IPS-18c (cell line): ENCODE data around the gene GZMH.
"Not testable (repeated sequence)": the region's sequence is repeated elsewhere in the genome, so short reads cannot be mapped to it uniquely, and the experiment has no call there.

ENCODE experiments used
- H3K4me3 ChIP-seq: 2 replicates; pipeline ENCODE4 v1.7.0; 2013; ENCODE audit warnings: low read depth, mild to moderate bottlenecking, low read length, moderate library complexity; ENCODE audit not compliant: insufficient read depth
- H3K9me3 ChIP-seq: one replicate; pipeline ENCODE4 v1.6.1; 2013; ENCODE audit warnings: mild to moderate bottlenecking, low read length, moderate library complexity; ENCODE audit not compliant: control insufficient read depth, insufficient read depth

The GZMH gene

GRCh38 chr14:24606297-24606696 is 3.2 kb downstream of the GZMH start:
- Histone ChIP-seq H3K9me3 (no peaks in the 10 kb centered on the region), H3K4me3 (no peak overlapping the region)

DNA sequence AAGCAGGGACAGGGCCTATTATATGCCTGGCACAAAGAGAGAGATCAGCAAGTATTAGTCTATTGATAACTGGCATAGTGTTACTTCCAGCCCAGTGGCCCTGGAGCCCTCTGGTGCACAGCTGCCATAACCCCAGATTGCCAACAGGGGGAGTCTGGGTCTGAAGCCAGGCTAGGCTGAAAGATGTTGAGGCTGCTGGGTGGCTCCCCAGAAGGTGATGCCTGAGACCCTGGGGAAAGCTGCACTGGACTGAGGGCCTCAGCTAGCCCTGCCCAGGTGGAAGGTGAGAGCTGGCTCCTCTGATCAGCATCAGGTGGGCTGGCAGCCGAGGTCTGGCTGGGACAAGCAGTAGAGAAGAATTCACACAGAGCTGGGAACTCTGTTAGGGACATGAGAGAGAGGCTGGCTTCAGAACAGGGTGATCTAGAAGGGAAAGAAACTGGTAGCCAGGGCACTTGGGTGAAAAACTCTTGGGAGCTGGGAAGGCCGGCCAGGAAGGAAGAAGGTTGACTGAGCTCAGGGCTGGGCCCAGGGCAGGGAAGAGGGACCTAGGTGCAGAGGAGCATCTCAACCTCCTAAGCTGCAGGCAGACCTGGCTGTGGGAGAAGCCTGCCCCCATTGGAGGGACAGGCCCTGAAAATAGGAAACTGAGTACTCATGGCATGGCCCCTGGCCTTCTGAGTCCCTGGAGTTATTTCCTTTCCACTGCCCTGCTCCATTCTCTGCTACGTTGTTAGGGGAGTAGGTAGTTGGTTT is 3.9 kb downstream of the GZMH start:
- Histone ChIP-seq H3K9me3 (no peaks in the 10 kb centered on the region), H3K4me3 (no peak overlapping the region)

GRCh38 chr14:24597403-24597802 is 12.1 kb downstream of the GZMH start:
- H3K9me3 ChIP-seq, result peaks cover 2% of the 10 kb centered on the region
- H3K4me3 ChIP-seq, result no peak overlapping the region

DNA sequence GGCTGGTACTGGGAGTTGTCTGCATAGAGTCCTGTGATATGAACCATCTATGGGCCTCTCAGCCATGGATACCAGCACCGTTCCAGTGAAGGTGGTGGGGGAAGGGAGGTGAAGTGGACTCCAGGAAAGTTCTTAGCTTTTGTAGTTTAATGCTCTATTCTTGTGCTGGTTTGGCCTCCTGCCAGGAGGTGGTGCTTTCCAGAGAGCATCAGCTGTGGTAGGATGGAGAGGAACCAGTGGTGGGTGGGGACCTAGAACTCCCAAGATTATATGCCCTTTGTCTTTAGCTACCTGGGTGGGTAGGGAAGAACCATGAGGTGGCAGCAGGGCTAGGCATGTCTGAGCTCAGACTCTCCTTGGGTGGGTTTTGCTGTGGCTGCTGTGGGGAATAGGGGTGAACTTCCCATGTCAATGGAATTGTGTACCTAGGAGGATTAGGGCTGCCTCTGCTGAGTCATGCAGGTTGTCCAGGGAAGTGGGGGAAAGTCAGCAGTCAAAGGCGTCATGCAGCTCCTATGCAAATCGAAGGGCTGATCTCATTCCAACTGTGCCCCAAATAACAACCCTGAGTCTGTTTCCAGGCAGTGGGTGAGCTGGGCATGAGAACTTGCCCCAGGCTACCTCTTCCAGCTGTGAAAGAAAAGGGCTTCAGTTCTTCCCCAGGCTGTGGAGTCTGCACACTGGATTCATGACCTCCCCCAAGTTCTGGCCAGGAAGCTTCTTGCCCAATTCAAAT is 14.2 kb downstream of the GZMH start:
- peaks cover 2% of the 10 kb centered on the region for H3K9me3 ChIP-seq
- H3K4me3 ChIP-seq, result no peak overlapping the region

DNA sequence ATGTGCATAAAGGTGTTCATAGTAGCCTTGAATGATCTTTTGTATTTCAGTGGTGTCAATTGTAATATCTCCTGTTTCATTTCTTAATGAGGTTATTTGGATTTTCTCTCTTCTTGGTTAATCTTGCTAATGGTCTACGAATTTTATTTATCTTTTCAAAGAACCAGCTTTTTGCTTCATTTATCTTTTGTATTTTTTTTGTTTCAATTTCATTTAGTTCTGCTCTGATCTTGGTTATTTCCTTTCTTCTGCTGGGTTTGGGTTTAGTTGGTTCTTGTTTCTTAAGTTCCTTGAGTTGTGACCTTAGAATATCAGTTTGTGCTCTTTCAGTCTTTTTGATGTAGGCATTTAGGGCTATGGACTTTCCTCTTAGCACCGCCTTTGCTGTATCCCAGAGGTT is 18.5 kb downstream of the GZMH start:
- not testable (repeated sequence) for H3K4me3 ChIP-seq, H3K9me3 ChIP-seq

GRCh38 chr14:24584402-24584801 is 25.1 kb downstream of the GZMH start:
- H3K4me3 ChIP-seq, H3K9me3 ChIP-seq: not testable (repeated sequence)

DNA sequence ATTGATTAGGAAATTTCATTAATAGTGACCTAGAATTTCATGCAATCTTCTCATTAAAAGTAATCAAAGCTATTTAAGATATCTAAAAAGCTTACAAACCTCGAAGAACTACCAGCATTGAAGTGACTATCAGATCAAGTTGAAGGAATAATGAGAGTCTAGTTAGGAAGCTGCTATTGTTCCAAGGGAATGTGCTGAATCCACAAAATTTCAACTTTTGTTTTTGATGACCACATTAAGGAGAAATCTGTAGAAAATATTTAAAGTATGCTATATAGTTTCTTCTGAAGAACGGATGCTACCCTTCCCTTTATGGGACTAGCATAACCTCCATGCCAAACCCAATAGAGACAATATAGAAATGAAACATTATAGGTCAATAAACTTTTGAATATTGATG is 30.9 kb downstream of the GZMH start:
- Histone ChIP-seq H3K9me3 (no peaks in the 10 kb centered on the region), H3K4me3 (no peak overlapping the region)

DNA sequence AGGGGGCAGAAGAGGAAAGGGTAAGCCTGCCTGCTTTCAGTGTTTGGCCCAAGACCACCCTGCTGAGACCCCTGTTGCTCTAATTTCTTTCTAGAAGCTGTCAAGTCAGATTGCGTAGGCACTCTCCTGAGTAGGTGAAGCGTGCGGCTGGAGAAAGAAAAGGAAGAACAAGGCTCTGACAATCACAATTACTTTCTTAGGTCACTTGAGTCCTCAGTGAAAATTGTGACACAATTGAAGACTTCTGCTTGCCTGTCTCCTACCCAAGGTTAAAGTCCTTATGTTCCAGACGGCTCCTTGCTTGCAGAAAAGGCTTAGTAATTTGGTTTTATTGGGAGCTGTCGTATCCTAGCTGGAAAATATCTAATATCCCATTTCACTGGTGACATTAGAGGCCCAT is 32.7 kb downstream of the GZMH start:
- no peaks in the 10 kb centered on the region for H3K9me3 ChIP-seq
- H3K4me3 ChIP-seq, result no peak overlapping the region

DNA sequence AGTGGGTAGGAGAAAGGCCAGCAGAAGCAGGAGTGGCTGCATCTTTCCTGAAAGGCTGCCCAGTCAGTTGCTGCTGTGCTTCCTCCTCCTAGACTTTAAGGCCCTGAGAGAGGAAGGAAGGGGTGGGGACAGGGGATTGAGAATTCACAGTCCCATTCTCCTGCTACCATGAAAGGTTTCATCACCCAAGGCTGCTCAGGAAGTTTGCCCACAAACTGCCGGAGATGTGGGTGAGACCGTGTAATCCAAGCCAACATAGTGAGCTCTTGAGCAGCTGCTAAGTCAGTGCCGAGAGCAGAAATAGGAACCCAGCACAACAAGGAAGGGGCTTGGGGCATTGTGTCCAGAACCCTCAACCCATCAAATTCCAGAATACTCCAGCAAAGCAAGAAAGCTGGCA is 33.3 kb downstream of the GZMH start, which contains the start of gene CTSG:
TSS of gene CTSG (minus strand) at position 69 of the 400 bp plus-strand sequence. CDS start at position 42, 27 bp downstream.
- H3K4me3 ChIP-seq, result no peak within 1 kb of the TSS
- no peaks in the 10 kb centered on the region for H3K9me3 ChIP-seq

DNA sequence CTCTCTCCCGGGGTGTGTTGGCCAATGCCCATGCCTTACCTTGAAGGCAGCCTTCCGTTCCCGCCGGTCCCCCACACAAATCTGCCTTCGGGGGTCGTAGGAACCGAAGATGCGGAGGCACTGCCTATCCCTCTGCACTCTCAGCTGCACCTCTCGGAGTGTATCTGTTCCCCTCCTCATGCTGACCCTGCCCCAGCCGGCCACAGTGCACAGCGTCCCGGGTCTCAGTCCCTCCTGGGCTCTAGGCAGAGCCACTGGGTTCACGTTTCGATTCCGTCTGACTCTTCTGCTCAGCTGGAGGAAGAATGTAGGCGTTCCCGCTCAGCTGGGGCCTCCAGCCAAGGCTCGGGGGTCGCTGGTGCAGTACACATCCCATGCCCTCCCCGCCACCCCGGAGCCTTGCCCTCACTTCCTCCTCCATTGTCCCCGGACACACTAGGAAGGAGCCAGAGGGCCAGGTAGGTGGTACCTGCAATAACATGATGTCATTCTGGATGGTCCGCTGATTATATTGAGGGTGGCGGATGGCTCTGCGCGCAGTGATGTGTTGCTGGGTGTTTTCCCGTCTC is 35.2 kb downstream of the GZMH start:
- no peaks in the 10 kb centered on the region for H3K9me3 ChIP-seq
- no peak overlapping the region for H3K4me3 ChIP-seq

GRCh38 chr14:24566318-24566717 is 43.2 kb downstream of the GZMH start:
- Histone ChIP-seq H3K9me3 (peaks cover 3% of the 10 kb centered on the region), H3K4me3 (no peak overlapping the region)

- Histone ChIP-seq H3K4me3 (no peak overlapping the region), H3K9me3 (peaks cover 3% of the 10 kb centered on the region)
Observed at GRCh38 chr14:24565766-24566165, 43.7 kb downstream of the GZMH start.

DNA sequence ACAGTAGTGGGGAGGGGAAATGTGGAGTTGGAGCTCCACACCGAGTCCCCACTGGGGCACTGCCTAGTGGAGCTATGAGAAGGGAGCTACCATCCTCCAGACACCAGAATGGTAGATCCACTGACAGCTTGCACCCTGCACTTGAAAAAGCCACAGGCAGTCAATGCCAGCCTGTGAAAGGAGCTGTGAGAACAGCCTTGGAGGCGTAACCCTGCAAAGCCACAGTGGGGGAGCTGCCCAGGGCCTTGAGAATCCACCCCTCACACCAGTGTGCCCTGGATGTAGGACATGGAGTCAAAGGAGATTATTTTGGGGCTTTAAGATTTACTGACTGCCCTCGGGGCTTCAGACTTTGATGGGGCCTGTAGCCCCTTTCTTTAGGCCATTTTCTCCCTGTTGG is 46.0 kb downstream of the GZMH start:
- H3K9me3 ChIP-seq, result peaks cover 3% of the 10 kb centered on the region
- no peak overlapping the region for H3K4me3 ChIP-seq

DNA sequence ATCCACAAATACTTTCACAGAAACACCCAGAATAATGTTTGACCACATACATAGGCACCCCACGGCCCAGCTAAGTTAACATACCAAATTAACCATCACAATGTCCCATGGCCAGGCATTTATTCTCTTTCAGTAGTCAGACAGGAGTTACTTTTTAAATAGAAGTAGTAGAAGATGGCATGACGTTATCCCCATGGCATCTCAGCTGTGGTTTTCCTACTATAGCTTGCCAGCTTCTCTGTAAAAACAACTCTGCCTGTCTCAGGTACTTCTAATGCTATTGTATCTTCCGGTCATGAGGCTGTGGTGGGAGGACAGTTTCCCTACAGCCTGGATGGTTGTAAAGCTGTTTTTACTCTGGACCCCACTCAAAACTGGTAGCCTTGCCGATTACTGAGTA is 52.7 kb downstream of the GZMH start:
- H3K9me3 ChIP-seq, result no peaks in the 10 kb centered on the region
- H3K4me3 ChIP-seq, result no peak overlapping the region
